ENCODE measurements around the gene HOXD3.

HOXD3 gene

DNA sequence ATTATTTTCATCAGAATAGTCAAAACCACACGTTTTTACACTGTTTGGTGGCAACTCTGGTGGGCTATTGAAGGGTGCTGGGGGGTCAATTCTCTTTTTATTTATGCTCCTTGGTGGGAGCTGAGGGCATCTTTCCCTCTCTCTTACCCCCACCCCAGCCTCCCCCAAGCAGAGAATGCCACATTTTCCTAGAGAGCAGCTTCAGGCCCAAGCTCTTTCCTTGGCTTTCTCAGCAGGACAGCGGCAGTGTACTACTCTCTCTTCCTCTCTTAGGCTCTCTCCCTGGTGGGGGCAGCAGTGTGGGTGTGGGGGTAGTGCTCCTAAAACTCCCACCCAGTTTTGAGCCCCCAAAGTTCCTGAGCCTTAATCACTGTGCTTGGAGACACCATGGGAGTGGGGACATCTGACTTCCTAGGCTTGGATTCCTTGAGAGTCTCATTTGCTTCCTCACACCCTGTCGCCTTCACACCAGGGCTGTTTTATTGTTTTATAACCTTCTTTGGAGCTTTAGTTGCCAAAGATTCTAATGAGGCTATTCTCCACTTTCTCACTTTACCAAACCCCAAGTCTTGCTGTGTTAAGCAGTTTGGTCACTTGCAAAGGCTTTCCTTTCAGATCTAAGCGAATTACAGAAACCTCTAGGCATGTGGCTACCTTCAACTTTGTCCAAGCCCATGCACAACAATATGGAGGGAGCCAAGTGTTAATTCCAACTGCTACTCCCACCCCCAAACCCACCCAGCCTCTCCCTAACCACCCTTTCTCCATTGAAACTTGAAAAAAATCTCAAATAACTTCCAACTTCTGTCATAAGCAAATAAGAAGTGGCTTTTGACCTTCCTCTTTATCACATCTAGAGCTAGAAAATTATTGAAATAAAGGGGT, 11.8 kb upstream of the HOXD3 start:
- DNase-seq: no peak
- Histone ChIP-seq H3K4me2 (ENCODE audit: insufficient read depth, low read length) (no peak overlapping the region), H3K27ac (ENCODE audit: low read length) (no peak overlapping the region), H3K79me2 (ENCODE audit: insufficient read depth, low read length) (no peaks in the 10 kb centered on the region), H3K9ac (ENCODE audit: low read depth, low read length) (no peak overlapping the region), H3K4me1 (ENCODE audit: insufficient read depth, low read length) (peaks cover 8% of the 10 kb centered on the region), H2AFZ (ENCODE audit: low read depth, low read length) (no peak overlapping the region), H3K4me3 (ENCODE audit: low read depth in 1 of 2, low read length in 2 of 2) (no peak overlapping the region), H4K20me1 (ENCODE audit: insufficient read depth, low read length) (no peaks in the 10 kb centered on the region), H3K9me3 (ENCODE audit: insufficient read depth, low read length, severe bottlenecking) (no peaks in the 10 kb centered on the region), H3K27me3 (ENCODE audit: insufficient read depth, low read length, poor library complexity) (no peaks in the 10 kb centered on the region), H3K36me3 (ENCODE audit: insufficient read depth, low read length) (no peaks in the 10 kb centered on the region)
- no peak for ATAC-seq (ENCODE audit: insufficient read depth, low read depth)
- TF ChIP-seq CTCF (IDR thresholded peaks at IDR 0.05; ENCODE audit: borderline replicate concordance, extremely low read depth, low read length, poor library complexity, severe bottlenecking): no peak
- no peak for TF ChIP-seq EZH2 (IDR thresholded peaks at IDR 0.05; ENCODE audit: borderline replicate concordance, low read depth, low read length, severe bottlenecking)

DNA sequence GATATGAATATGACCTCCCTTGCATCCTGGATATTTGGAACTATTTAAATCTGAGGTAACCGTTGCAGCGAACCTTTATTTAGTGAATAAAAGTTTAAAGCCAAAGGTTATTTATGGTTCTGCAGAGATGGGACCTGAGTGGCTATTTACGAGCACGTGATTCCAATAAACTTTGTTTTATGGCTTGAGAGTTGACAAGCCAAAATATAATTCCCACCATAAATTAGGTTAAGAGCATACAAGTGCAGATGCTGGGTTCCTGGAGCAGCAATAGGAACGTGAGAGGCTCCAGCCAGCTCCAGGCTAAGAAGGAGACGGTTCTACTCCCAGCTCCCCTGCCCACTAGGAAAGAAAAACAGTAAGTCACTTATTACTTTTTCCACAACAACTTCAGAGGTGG, 11.0 kb upstream of the HOXD3 start:
- H3K27me3 ChIP-seq (ENCODE audit: insufficient read depth, low read length, poor library complexity): no peaks in the 10 kb centered on the region

DNA sequence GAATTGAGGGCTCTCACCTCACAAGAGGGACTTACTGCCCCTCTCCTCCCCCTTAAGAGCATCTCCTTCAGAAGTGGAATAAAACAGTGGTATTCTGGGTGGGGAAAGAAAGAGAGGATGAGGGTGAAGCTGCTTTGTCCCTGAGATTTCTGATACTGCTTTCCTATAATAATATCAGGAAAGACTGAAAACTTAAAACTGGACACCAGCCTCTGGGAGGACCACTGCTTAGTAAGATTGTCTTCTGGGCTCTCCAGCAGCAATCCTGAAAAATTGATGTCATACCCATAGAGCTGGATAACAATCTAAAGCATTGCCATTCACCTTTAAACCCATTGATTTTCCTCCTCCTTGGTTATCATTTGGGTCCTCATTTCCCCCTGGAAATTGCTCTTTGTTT, 10.5 kb upstream of the HOXD3 start:
- H3K9ac ChIP-seq (ENCODE audit: low read depth, low read length): no peak overlapping the region
- no peaks in the 10 kb centered on the region for H3K27me3 ChIP-seq (ENCODE audit: insufficient read depth, low read length, poor library complexity)
- H3K27ac ChIP-seq (ENCODE audit: low read length): no peak overlapping the region
- no peak for DNase-seq
- TF ChIP-seq CTCF (IDR thresholded peaks at IDR 0.05; ENCODE audit: borderline replicate concordance, extremely low read depth, low read length, poor library complexity, severe bottlenecking) (no peak), EZH2 (IDR thresholded peaks at IDR 0.05; ENCODE audit: borderline replicate concordance, low read depth, low read length, severe bottlenecking) (no peak)
- no peaks in the 10 kb centered on the region for H3K79me2 ChIP-seq (ENCODE audit: insufficient read depth, low read length)
- no peaks in the 10 kb centered on the region for H3K4me1 ChIP-seq (ENCODE audit: insufficient read depth, low read length)
- H2AFZ ChIP-seq (ENCODE audit: low read depth, low read length): no peak overlapping the region
- H4K20me1 ChIP-seq (ENCODE audit: insufficient read depth, low read length): no peaks in the 10 kb centered on the region
- no peak for ATAC-seq (ENCODE audit: insufficient read depth, low read depth)
- H3K4me3 ChIP-seq (ENCODE audit: low read depth in 1 of 2, low read length in 2 of 2): no peak overlapping the region
- H3K9me3 ChIP-seq (ENCODE audit: insufficient read depth, low read length, severe bottlenecking): no peaks in the 10 kb centered on the region
- H3K36me3 ChIP-seq (ENCODE audit: insufficient read depth, low read length): no peaks in the 10 kb centered on the region
- no peak overlapping the region for H3K4me2 ChIP-seq (ENCODE audit: insufficient read depth, low read length)

More for the DNA sequence above, 11.0 kb upstream of the HOXD3 start:
- Histone ChIP-seq H3K27ac (ENCODE audit: low read length) (no peak overlapping the region), H3K9ac (ENCODE audit: low read depth, low read length) (no peak overlapping the region), H3K79me2 (ENCODE audit: insufficient read depth, low read length) (no peaks in the 10 kb centered on the region), H3K4me1 (ENCODE audit: insufficient read depth, low read length) (0 out of 2 replicates have a peak, but pooled peaks cover under 1% of the 10 kb centered on the region), H2AFZ (ENCODE audit: low read depth, low read length) (no peak overlapping the region), H4K20me1 (ENCODE audit: insufficient read depth, low read length) (no peaks in the 10 kb centered on the region), H3K9me3 (ENCODE audit: insufficient read depth, low read length, severe bottlenecking) (no peaks in the 10 kb centered on the region), H3K4me2 (ENCODE audit: insufficient read depth, low read length) (no peak overlapping the region), H3K4me3 (ENCODE audit: low read depth in 1 of 2, low read length in 2 of 2) (no peak overlapping the region), H3K36me3 (ENCODE audit: insufficient read depth, low read length) (no peaks in the 10 kb centered on the region)
- DNase-seq: no peak
- no peak for ATAC-seq (ENCODE audit: insufficient read depth, low read depth)
- no peak for TF ChIP-seq EZH2 (IDR thresholded peaks at IDR 0.05; ENCODE audit: borderline replicate concordance, low read depth, low read length, severe bottlenecking)
- TF ChIP-seq CTCF (IDR thresholded peaks at IDR 0.05; ENCODE audit: borderline replicate concordance, extremely low read depth, low read length, poor library complexity, severe bottlenecking): no peak
